H9 (cell line): ENCODE results near the gene GPATCH3. TPM values are rescaled to one million over a fixed set of nuclear protein-coding genes. Genes with fewer than 3 reads are reported as not detected.

Experiments used
- DNase-seq: peaks from one replicate; pipeline ENCODE4 v3.0.0-alpha.2; 2017
- H2AFZ ChIP-seq: one replicate; pipeline ENCODE4 v1.6.1; 2013; ENCODE audit warnings: mild to moderate bottlenecking, low read length, control low read depth, moderate library complexity
- H2AK5ac ChIP-seq: 2 replicates; pipeline ENCODE4 v1.6.1; 2013; ENCODE audit warnings: low read length, control low read depth, mixed read lengths; ENCODE audit not compliant: insufficient read length
- H2BK120ac ChIP-seq: one replicate; pipeline ENCODE4 v1.6.1; 2013; ENCODE audit warnings: low read depth, mild to moderate bottlenecking, low read length, control low read depth, inconsistent platforms; ENCODE audit not compliant: poor library complexity, severe bottlenecking
- H2BK12ac ChIP-seq: 2 replicates; pipeline ENCODE4 v1.6.1; 2013; ENCODE audit warnings: low read length, control low read depth, mixed read lengths, low read depth; ENCODE audit not compliant: insufficient read length
- H2BK15ac ChIP-seq: 2 replicates; pipeline ENCODE4 v1.6.1; 2013; ENCODE audit warnings: low read depth, low read length, control low read depth
- H2BK20ac ChIP-seq: one replicate; pipeline ENCODE4 v1.6.1; 2013; ENCODE audit warnings: low read depth, mild to moderate bottlenecking, low read length, control low read depth, inconsistent platforms; ENCODE audit not compliant: poor library complexity, severe bottlenecking
- H2BK5ac ChIP-seq: 2 replicates; pipeline ENCODE4 v1.6.1; 2013; ENCODE audit warnings: low read length, control low read depth, mixed read lengths; ENCODE audit not compliant: insufficient read length
- H3K14ac ChIP-seq: 2 replicates; pipeline ENCODE4 v1.6.1; 2013; ENCODE audit warnings: low read length, control low read depth; ENCODE audit not compliant: insufficient read depth
- H3K18ac ChIP-seq: 2 replicates; pipeline ENCODE4 v1.6.1; 2013; ENCODE audit warnings: low read depth, mild to moderate bottlenecking, mixed read lengths, low read length, control low read depth; ENCODE audit not compliant: insufficient read length
- H3K23ac ChIP-seq: 2 replicates; pipeline ENCODE4 v1.6.1; 2013; ENCODE audit warnings: low read length, control low read depth, mixed read lengths, low read depth; ENCODE audit not compliant: insufficient read length
- H3K23me2 ChIP-seq: 2 replicates; pipeline ENCODE4 v1.6.1; 2013; ENCODE audit warnings: low read depth, mild to moderate bottlenecking, mixed read lengths, low read length, control low read depth; ENCODE audit not compliant: insufficient read length, poor library complexity, severe bottlenecking
- H3K27ac ChIP-seq: 2 replicates; pipeline ENCODE4 v1.5.1; 2013; ENCODE audit warnings: low read length, control low read depth, mixed read lengths, low read depth; ENCODE audit not compliant: insufficient read length
- H3K27me3 ChIP-seq: 2 replicates; pipeline ENCODE4 v1.6.1; 2013; ENCODE audit warnings: low read length, control low read depth, inconsistent platforms; ENCODE audit not compliant: insufficient read depth
- H3K4ac ChIP-seq: 2 replicates; pipeline ENCODE4 v1.6.1; 2013; ENCODE audit warnings: low read depth, mild to moderate bottlenecking, control low read depth, inconsistent platforms, low read length, moderate library complexity
- H3K4me1 ChIP-seq: 2 replicates; pipeline ENCODE4 v1.6.1; 2013; ENCODE audit warnings: low read length, control low read depth, inconsistent platforms; ENCODE audit not compliant: insufficient read depth
- H3K4me2 ChIP-seq: 2 replicates; pipeline ENCODE4 v1.6.1; 2013; ENCODE audit warnings: low read length, control low read depth, mixed read lengths; ENCODE audit not compliant: insufficient read length, insufficient read depth
- H3K56ac ChIP-seq: 2 replicates; pipeline ENCODE4 v1.6.1; 2013; ENCODE audit warnings: low read depth, mild to moderate bottlenecking, mixed read lengths, low read length, control low read depth; ENCODE audit not compliant: insufficient read length
- H3K79me1 ChIP-seq: 2 replicates; pipeline ENCODE4 v1.6.1; 2013; ENCODE audit warnings: low read depth, mild to moderate bottlenecking, moderate library complexity, low read length, control low read depth, inconsistent platforms; ENCODE audit not compliant: insufficient read depth, poor library complexity, severe bottlenecking
- H3K79me2 ChIP-seq: 2 replicates; pipeline ENCODE4 v1.6.1; 2013; ENCODE audit warnings: low read length, control low read depth, inconsistent platforms; ENCODE audit not compliant: insufficient read depth
- H3K9ac ChIP-seq: 2 replicates; pipeline ENCODE4 v1.6.1; 2013; ENCODE audit warnings: low read length, control low read depth, mixed read lengths; ENCODE audit not compliant: insufficient read length; ENCODE audit errors: extremely low read depth
- H3K9me3 ChIP-seq: one replicate; pipeline ENCODE4 v1.6.1; 2013; ENCODE audit warnings: low read depth, low read length, inconsistent platforms; ENCODE audit not compliant: control insufficient read depth
- H3T11ph ChIP-seq: one replicate; pipeline ENCODE4 v1.6.1; 2013; ENCODE audit warnings: mild to moderate bottlenecking, low read length, control low read depth, inconsistent platforms
- H4K20me1 ChIP-seq: one replicate; pipeline ENCODE4 v1.6.1; 2013; ENCODE audit not compliant: control insufficient read depth, insufficient read length, insufficient read depth
- H4K5ac ChIP-seq: 2 replicates; pipeline ENCODE4 v1.6.1; 2013; ENCODE audit warnings: low read depth, mild to moderate bottlenecking, mixed read lengths, low read length, control low read depth; ENCODE audit not compliant: insufficient read length
- H4K8ac ChIP-seq: replicated peaks from 2 replicates; pipeline ENCODE4 v1.6.1; 2013; ENCODE audit warnings: low read length, control low read depth, mixed read lengths, low read depth; ENCODE audit not compliant: insufficient read length
- H4K91ac ChIP-seq: 2 replicates; pipeline ENCODE4 v1.6.1; 2013; ENCODE audit warnings: low read depth, mild to moderate bottlenecking, moderate library complexity, mixed read lengths, low read length, control low read depth; ENCODE audit not compliant: insufficient read length
- H3K27ac Mint-ChIP-seq, 3 experiments: 2 replicates in 2 of 3; 3 replicates in 1 of 3; pipeline ENCODE4 v1.8.0; 2020 to 2021; ENCODE audit warnings: mixed read lengths in 3 of 3, mild to moderate bottlenecking in 1 of 3, moderate library complexity in 1 of 3
- H3K27me3 Mint-ChIP-seq: 2 replicates; pipeline ENCODE4 v1.8.0; 2021; ENCODE audit warnings: low read depth, mild to moderate bottlenecking, moderate library complexity, mixed read lengths
- H3K36me3 Mint-ChIP-seq, 3 experiments: 2 replicates in 2 of 3; 3 replicates in 1 of 3; pipeline ENCODE4 v1.8.0; 2020 to 2021; ENCODE audit warnings: low read depth in 3 of 3, mixed read lengths in 3 of 3; ENCODE audit not compliant: insufficient read depth in 1 of 3
- H3K4me1 Mint-ChIP-seq, 2 experiments: 2 replicates each; pipeline ENCODE4 v1.8.0; 2020; ENCODE audit warnings: mixed read lengths in 2 of 2
- H3K4me3 Mint-ChIP-seq, 2 experiments: 2 replicates in 1 of 2; 3 replicates in 1 of 2; pipeline ENCODE4 v1.8.0; 2020 to 2021; ENCODE audit warnings: mild to moderate bottlenecking in 2 of 2, mixed read lengths in 2 of 2, moderate library complexity in 1 of 2
- H3K9me3 Mint-ChIP-seq, 2 experiments: 2 replicates in 1 of 2; 3 replicates in 1 of 2; pipeline ENCODE4 v1.8.0; 2020; ENCODE audit warnings: mild to moderate bottlenecking in 2 of 2, mixed read lengths in 2 of 2, moderate library complexity in 1 of 2
- CTCF ChIP-seq: fragments of 200-600 bp; sonication (generic); conservative IDR thresholded peaks from 3 replicates; pipeline ENCODE4 v1.8.0; 2021; ENCODE audit warnings: antibody characterized with exemption, mild to moderate bottlenecking
- WGBS: extraction: QIAGEN DNeasy Blood & Tissue Kit; methylation state at CpG from one replicate; pipeline ENCODE4 v1.1.7; 2013; ENCODE audit warnings: missing lambda C conversion rate, low lambda C conversion rate, mixed read lengths; ENCODE audit not compliant: insufficient read length; ENCODE audit errors: extremely low coverage; 5-methylcytosine and 5-hydroxymethylcytosine counted together
- total RNA-seq: library from RNA; stranded (reverse); gene quantifications from 2 replicates; pipeline ENCODE4 v1.2.1, GENCODE V29; 2021

GPATCH3 gene
- total RNA-seq, 1 experiment from 2014 or later: 19.4 TPM

GRCh38 chr1:26921126-26921539, 20.9 kb upstream of the GPATCH3 start:
- TF ChIP-seq CTCF: no peak
- Histone ChIP-seq H2BK20ac (no peak overlapping the region), H3K18ac (no peak overlapping the region), H4K20me1 (no peaks in the 10 kb centered on the region), H3T11ph (no peak overlapping the region), H3K56ac (no peak overlapping the region), H3K9ac (no peak overlapping the region), H2BK5ac (no peak overlapping the region), H2AFZ (no peak overlapping the region), H3K79me2 (peaks cover 15% of the 10 kb centered on the region; the same call in 1 of the 2 replicates), H3K27ac (no peak overlapping the region), H3K14ac (no peak overlapping the region), H4K5ac (no peak overlapping the region), H3K4ac (no peak overlapping the region), H3K23ac (no peak overlapping the region), H4K8ac (no peak overlapping the region), H3K27me3 (no peaks in the 10 kb centered on the region), H4K91ac (no peak overlapping the region), H3K4me1 (peaks cover 3% of the 10 kb centered on the region; the same call in 1 of the 2 replicates), H2BK12ac (no peak overlapping the region), H2BK120ac (no peak overlapping the region), H3K9me3 (no peaks in the 10 kb centered on the region), H3K23me2 (peaks cover 7% of the 10 kb centered on the region), H3K79me1 (peaks cover 13% of the 10 kb centered on the region), H3K4me2 (peak overlapping the region; percentile 94), H2BK15ac (no peak overlapping the region), H2AK5ac (no peak overlapping the region)
- H3K4me3 Mint-ChIP-seq: peak overlapping the region; percentile 93 to 96
- H3K36me3 Mint-ChIP-seq: peaks cover 14 to 29% (median 24%) of the 10 kb centered on the region in 3 experiments; a peak in 6 of 7 replicates
- no peak for DNase-seq
- H3K27ac Mint-ChIP-seq: peak overlapping the region in 2 of 3 experiments; percentile 98; a peak in 3 of 7 replicates
- WGBS: no CpG with 5 or more reads among the region's 7 CpGs
- H3K4me1 Mint-ChIP-seq: peaks cover 18% of the 10 kb centered on the region in 2 experiments
- H3K9me3 Mint-ChIP-seq: peaks cover 0 to 2% of the 10 kb centered on the region in 2 experiments; a peak in 1 of 5 replicates
- peaks cover 6% of the 10 kb centered on the region for H3K27me3 Mint-ChIP-seq
